Measurements from ENCODE around the gene GALNT3.

GALNT3 gene

DNA sequence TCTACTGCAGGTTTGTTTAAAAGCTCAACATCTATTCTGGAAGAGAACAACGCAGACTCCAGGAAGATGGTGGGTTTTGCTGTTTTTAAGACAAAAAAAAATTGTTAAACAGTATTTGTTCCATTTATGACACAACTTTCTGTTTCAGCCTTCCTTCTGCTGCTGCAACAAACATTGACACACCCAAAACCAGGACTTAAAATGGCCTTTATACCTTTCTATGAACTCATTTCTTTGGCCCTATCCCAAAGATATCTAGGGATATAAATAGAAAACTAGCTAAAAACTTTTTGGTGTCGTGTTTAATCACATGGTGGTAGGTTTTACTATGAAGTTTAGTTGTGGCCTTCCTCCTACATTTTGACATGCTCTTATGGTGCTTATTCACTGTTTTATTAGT, 964 bp upstream of the GALNT3 start:
- DNase-seq: no peak

DNA sequence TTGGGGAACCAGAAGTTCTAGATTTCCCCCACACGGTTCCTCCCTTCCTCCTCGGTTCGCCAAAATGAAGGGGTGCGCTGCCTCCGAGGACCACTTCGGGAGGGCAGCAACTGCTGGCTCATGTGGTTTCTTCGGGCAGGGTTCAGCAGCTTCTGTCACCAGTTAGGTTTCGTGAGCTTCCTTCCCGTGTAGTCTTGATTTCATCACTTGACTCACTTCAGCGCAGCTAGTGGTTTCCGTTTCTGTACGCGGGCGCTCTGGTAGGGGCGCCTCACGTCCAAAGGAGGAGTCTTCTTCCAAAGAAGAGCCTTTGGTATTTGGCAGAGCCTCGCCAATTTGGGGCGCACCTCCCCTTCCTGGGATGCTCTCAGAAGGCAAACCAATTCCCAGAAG, 485 bp upstream of the GALNT3 start:
- peak; percentile 73 for DNase-seq

DNA sequence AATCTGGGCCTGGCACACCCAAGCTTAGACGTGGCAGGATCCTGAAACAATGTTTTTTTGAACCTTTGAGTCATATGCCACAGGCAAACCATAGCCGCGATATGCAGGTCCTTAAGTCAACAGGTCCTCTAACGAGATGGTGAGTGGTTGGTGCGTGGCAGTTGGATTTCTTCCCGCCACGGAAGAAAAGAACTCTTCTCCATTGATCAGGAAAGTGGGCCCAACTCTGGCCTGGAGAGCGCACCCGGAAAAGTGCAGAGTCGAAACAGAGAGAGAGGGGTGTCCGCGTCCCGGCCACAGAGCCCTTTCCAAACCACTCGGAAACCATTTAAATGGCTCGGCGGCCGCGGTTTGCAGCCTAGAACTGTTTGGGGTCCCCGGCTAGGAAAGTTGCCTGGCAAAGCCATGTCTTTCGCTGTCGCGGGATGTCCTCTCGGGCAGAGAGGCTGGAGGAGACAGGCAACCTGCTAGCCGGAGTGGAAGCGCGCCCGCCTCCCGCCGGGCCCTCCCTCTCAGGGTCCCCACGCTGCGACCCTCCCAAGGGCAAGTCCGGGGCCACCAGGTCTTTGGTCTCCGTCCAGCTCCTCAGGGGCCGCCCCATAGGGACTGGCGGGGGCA, 777 bp downstream of the GALNT3 start:
- DNase-seq: no peak

DNA sequence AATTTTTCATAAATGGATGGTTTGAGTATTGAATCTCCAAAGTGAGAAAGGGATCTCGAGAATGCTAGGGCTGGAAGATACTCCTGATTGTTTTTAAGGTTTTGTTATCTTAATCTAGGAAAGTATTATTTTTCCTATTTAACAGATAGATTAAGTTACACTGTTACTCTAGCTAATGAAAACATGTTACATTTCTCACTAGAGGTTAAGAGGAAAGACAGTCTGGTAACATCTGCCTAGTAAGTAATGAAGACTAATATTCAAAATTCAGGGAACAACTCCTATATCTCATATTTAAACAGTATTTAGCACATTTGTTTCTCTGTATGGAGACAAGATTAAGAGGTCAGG, 2.0 kb downstream of the GALNT3 start:
- DNase-seq: no peak

DNA sequence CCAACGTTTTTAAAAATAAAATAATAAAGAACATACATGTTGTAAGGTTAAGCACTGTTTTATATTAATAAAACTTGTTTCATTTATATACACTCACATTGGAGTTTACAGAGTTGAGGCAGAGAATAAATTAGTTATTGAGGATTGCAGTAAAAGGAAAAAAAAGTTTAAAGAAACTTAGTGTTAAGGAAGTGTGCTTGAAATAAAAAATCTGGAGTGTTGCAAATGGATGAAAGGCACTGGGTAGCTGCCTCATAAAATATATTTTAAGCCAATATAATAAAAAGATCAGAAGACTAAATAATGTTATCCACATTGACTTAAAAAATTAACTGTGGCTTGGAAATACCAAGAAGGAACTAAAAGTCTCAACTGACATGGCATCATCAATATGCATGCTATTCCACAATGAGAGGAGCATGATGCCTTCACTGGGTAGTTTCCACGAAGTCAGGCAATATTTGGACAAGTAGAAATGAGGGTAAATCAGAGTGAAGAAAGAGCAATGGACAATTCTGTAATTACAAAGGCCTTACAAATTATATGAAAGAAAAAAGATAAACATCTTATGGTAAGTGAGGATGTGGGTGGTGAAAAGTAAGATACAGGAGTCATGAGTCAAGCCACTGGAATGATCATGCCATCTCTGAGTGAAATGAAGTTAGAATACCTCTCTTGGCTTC, 2.5 kb downstream of the GALNT3 start:
- DNase-seq: no peak

DNA sequence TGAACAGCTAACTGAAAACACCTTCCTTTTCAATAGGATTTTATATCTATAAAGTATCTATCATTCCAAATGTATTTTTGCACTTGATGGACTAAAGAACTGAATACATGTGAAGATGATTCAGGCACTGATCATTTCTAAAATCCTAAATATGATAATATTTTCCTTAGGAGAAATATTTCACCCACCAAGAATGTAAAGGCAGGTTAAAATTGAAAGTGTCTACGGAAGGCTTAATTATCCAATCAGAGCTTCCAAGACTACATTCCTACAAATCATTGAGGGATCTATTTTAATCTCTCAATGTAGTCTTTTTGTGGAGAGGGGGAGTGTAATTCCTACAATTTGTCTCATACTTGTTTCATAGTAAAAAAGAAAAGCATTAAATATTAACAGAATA, 3.6 kb downstream of the GALNT3 start:
- DNase-seq: no peak

DNA sequence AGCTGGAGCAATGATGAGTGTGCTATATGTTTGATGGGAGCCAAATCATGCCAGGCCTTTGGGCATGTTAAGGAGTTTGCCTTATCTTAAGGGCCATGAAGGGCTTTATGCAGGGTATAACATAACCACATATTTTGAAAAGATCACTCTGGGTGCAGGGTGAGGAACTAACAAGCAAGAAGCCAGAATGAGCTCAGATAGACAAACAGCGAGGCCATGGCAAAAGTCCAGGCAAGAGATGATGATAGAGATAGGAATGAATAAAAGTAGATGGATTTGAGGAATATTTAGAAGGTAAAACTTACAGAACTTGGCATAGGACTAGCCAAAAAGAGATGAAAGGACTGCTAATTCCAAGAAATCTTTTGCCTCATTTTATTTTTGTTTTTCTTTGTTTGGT, 6.7 kb downstream of the GALNT3 start:
- no peak for DNase-seq

DNA sequence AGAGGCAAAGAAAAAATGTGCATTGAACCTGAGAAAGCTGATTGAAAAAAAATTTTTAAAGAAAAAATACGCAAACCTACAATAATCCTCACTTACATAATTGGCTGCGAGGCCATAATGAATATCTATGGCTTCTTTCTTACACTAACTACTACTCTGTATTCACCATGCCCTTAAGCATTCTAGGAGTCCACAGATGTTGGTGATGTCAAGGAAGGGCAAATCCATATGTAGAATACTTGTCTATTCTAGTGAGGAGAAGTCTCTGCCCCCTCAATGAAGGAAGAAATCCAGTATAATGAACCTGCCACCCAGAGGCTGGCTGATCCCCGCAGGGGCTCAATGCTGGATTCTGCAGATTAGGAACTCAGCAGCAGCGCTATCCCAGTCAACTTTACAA, 14.3 kb downstream of the GALNT3 start:
- no peak for DNase-seq

DNA sequence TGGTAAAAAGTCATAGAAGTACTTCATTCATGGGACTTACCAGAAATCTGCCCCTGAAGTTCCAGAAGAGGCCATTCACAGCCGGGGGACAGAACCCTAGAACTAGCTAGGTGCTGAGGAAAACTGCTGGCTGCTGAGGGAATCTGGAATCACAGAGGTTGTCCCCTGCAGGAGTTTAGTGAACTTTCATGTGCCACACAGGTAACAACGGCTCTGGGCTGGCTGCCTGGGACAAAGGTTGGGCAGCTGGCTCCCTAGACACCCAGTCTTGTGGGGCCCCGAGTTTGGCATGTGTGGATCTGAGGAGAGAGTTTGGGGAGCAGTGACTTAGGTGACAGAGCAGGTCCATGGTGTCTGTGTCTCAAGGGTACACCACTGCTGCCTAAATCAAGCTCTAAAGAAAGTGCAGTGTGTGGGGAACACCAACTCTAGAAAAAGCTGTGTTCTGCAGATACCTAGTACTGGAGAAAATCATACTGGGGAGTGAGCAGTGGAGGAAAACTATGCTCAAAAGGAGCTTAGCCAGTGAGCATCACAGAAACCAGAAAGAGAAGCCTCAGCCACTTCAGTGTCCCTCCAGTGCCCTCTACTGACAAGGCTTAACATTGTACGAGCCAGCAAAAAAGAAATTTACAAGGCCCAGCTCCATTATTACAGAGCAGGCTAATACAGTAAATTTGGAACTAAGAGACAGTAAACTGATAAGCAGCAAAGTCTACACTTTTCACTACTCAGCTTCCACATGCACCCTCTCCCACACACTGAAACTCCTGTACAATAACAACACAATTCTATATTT, 15.2 kb downstream of the GALNT3 start:
- no peak for DNase-seq

DNA sequence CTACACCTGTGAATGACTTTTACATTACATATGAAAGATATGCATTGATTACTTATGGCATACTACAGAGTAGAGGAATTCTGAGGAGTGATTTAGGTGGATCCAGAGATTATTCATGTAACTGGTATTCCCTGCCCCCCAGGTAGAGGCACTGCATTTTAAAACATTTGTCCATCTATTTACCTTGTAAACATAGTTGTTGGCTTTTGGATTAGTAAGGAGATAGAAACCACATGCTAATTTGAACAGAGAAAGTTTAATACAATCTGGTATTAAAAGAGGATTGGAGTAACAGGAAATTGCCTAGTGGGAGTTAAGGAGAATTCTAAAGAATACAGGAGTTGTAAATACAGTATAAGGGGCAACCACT, 15.9 kb downstream of the GALNT3 start:
- DNase-seq: no peak

DNA sequence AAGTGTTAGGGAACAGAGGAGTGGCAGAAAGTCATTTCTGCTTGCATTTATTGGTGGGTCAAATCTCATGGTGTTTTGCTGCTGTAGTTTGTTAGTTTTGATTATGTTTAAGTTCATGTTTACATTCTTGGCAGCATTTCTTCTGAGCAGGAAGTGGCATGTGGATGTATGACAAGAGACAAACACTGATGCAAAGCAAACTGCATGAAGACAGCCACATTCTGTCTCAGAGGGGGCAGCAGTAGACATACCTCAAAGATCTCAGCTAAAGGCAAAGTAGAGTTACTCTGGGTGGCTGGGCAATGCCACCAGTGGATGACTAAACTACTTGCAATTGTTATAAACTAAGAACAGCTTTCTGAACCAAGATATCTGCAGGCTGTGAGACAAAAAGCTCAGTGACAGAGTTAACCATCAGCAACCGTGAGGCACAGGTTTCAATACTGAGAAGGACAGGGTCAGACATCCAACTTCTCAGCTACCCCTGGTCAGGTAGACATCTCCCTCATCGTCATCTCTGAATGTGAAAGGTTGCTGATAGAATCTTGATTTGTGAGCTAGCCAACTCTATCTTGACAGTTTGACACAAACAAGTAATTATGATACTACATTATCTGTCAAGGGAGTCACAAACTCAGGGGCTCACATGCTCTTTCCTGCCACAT, 16.4 kb downstream of the GALNT3 start:
- no peak for DNase-seq

DNA sequence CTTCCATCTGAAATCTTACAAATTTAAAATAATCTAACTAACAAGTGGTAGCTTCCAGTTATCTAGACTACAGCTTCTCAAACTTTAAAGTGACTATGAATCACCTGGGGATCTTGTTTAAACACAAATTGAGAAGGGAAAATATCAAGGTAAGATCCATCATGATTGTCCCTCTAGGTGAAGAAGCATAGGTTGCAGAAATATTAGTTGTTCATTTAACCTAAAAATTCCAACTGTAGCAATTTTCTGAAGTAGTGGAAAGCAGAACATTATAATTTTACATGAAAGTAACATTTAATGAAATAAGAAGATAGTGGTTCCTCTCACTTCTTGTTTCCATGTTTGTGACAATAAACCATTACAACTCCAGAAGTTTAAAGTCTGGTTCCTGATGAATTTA, 17.3 kb downstream of the GALNT3 start:
- no peak for DNase-seq

DNA sequence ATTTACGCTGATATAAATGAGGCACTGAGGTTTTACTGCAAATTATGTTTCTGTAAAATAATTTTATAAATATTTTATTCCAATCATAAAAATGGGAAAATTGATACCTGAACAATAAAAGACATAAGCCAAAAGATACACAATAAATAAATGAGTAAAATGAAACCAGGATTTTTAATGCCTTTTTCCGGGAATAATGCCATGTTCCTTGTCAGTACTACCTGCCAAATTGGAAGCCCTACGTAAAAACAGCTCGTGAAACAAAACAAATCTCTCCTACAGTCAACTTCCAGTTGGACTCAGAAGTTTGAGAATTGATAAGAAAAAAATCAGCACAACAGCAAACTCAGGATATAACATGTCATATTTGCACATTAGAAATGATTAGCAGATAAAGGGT, 18.0 kb downstream of the GALNT3 start:
- DNase-seq: no peak

DNA sequence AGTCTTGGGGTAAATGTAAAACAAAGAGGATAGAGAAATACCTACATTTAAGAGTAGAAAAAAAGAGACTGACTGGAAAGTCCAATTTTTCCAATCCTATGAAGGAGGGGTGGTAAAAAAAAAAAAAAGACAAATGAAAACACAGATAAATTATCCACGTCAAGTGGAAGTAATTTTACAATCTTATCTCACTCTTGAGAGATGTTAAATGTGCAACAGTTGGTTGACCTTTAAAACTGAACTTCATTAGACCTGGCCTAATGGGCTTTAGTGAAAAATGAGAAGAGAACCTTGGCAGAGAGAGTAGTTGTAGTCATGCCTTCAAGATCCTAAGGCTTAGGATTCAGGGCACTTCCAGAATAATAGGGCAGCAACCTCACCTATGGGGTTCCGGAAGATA, 20.4 kb downstream of the GALNT3 start:
- no peak for DNase-seq

DNA sequence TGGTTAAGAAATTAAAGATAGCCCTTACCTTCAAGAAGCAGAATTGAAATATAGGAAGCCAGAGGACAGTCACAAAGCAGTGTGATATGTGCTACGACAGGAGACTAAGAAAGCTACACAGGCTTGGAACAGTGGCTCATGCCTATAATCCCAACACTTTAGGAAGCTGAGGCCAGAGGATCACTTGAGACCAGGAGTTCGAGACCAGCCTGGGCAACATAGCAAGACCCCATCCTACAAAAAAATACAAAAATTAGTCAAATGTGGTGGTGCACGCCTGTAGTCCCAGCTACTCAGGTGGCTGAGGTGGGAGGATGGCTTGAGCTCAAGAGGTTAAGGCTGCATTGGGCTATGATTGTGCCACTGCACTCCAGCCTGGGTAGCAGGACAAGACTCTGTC, 21.9 kb downstream of the GALNT3 start:
- DNase-seq: no peak

DNA sequence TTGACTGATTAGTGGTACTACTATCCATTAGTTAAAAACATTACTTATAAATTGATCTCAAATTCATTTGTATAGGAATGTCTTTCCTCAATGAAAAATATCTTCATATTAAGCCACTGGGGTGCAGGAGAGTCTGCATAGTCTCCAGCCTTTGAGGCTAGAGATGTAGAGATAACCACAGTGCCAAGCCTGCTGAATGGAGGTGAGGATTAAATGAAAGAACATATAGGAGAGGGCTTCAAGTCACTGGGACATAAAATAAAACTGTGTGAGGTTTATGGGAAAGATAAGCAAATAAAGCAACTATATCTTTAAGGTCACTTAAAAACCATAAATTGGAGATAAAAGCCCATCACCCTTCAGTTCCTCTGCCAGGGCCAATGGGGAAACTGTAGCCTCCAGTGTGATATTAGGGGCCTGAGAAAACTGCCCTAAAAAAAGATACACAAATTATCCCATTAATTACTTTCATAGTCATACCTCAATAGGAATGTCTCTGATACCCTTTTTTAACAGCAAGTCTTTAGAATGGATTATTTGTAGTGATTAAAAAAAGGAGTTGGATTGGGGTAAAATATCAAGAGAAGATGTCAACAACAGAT, 27.6 kb downstream of the GALNT3 start:
- no peak for DNase-seq

DNA sequence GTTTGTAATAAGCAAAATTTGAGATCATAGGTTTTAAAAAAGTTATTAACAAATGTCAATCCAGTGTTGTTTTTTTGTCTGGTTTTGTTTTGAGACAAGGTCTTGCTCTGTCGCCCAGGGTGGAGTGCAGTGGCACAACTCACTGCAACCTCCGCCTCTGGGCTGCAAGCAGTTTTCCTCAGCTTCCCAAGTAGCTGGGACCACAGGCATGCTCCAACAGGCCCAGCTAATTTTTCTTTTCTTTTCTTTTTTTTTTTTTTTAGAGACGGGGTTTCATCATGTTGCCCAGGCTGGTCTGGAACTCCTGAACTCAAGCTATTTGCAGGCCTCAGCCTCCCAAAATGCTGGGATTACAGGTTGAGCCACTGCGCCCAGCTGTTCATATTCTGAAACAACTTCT, 31.3 kb downstream of the GALNT3 start:
- DNase-seq: no peak

DNA sequence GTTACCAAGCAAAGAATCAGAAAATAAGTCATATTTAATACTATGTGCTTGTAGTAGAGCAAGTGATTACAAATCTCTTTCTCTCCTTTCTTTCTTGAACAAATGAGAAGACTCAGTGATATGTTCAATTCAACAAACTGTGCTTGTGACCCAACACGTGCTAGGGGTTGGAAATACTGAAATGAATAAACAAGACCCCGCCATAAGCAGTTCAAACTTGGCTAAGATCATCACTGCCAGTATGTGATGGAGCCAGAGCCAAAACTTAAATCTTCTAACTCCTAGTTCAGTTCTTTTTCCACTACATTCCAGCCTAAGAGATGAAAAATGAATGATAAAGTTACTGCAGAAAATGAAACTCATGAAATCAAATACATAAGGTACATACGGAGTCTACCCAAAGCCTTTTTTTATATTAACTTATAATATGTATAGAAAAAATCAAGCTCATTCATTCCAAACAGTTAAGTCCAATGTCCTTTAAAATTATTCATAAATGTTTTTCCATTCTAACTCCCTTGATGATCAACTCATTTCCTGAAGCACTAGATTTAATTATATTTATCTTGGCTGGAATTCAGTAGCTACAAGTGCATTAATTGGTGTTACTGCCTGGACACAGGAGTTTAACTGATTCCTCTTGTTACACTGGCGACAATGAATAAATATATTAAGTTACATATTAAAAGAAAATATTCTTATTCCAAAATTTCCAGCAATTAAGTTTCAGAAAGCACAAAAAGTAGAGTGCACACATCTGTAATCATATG, 36.0 kb downstream of the GALNT3 start:
- no peak for DNase-seq

DNA sequence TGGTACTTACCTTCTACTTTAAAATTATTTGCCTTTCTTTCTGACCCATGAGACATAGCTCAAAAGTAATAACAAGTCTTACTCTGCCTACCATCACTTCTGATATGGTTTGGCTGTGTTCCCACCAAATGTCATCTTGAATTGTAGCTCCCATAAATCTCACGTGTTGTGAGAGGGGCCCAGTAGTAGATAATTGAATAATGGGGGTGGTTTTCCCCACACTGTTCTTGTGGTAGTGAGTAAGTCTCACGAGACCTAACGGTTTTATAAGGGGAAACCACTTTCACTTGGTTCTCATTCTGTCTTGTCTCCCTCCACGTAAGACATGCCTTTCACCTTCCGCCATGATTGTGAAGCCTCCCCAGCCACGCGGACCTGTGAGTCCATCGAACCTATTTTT, 47.5 kb downstream of the GALNT3 start:
- no peak for DNase-seq

DNA sequence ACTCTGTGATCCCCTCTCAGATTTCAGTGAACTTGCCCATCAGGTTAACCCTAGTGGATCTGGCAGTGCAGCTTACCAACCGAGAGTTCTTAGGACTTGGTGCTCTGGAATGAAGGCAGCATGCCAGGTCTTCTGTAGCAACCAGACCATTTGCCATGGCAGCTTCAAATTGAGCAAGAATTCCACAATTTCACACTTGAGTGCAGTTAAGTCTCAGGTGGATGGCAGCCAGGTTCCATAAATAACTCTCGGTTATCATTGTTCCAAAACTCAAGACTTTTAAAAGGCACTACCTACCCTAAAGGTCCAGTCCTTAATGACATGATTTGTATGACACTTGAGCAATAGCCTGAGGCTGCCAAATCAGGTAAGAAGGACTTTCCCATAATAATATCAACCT, 48.1 kb downstream of the GALNT3 start:
- no peak for DNase-seq

DNA sequence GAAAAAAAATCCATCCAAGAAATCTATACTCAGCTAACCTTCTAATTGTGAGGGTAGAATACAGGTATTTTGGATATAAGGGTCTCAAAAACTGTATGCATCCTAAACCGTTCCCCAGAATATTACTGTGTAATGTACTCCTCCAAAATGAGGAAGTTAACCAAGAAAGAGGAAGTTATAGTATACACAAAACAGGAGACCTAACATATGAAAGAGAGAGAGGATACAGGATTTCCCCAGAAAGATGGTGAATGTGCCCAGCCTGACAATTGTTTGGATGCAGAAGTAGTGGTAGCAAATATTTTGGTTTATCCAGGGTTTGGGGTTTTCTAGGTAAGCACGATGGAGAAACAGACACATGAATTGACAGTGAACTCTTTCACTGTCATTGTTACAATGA, 50.6 kb downstream of the GALNT3 start:
- DNase-seq: no peak

DNA sequence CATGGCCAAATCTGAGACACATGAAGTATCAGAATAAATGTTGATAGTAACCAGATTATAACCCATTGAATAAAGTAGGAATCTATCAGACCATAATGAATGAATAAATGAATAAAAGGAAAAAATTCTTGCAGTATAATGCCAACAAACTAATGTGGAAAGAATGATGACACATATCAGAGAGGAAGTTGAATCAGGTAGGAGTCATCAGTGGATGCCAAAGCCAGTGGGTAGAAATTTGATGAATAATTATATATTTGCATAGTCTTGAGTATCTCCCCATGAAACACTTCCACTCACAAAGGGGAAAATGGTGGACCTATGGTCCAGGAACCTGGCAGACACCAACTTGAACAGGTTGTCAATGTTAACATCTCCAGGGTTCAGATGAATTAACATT, 68.6 kb downstream of the GALNT3 start:
- DNase-seq: no peak

DNA sequence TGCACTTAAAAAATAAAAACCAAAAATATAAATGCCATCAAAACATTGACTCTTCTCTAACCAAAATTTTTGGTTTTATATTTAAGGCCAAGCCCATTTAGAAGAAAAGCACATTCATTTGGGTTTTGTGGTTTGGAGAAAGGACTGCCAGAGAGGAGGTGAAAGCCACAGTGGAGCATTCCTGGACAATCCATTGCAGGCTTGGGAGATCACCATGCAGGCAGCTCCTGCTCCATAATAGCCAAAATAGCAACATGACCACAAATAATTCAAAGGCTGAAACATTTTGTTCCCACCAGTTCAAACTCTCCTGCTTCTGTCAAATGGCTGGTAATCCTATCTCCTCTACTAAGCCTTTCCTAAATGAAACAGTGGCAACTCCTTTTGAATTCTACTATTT, 73.5 kb downstream of the GALNT3 start:
- no peak for DNase-seq
